HepG2 (cell line): ENCODE results near the gene CLPTM1. TPM values are rescaled to one million over a fixed set of nuclear protein-coding genes. Genes with fewer than 3 reads are reported as not detected.
A peak's percentile ranks its signal among the peaks of the same experiment; 100 is the strongest.

ENCODE experiments used
- CERS6 ChIP-seq: sonication (generic); formaldehyde crosslinking; IDR thresholded peaks from 2 replicates; pipeline ENCODE4 v1.5.0; 2020; ENCODE audit warnings: missing genetic modification reagents
- DBP ChIP-seq: sonication (generic); formaldehyde crosslinking; IDR thresholded peaks from 2 replicates; pipeline ENCODE4 v1.4.0; 2020; ENCODE audit warnings: missing genetic modification reagents; ENCODE audit errors: not compliant biosample characterization
- IRF2 ChIP-seq: IDR thresholded peaks from 2 replicates; pipeline ENCODE4 v1.6.1; 2018; ENCODE audit warnings: missing genetic modification reagents, missing compliant biosample characterization
- KLF12 ChIP-seq: sonication (generic); formaldehyde crosslinking; IDR thresholded peaks from 2 replicates; pipeline ENCODE4 v1.4.0; 2020; ENCODE audit warnings: missing genetic modification reagents, borderline replicate concordance
- MBD4 ChIP-seq: IDR thresholded peaks from 2 replicates; pipeline ENCODE4 v1.6.1; 2012; ENCODE audit warnings: low read length, inconsistent platforms, borderline replicate concordance
- NFE2L1 ChIP-seq: sonication (generic); formaldehyde crosslinking; IDR thresholded peaks from 2 replicates; pipeline ENCODE4 v1.4.0; 2020; ENCODE audit warnings: missing genetic modification reagents, mild to moderate bottlenecking, borderline replicate concordance
- PHF21A ChIP-seq: sonication (generic); formaldehyde crosslinking; IDR thresholded peaks from 2 replicates; pipeline ENCODE4 v1.5.0; 2020; ENCODE audit warnings: mild to moderate bottlenecking, missing genetic modification reagents
- TOPORS ChIP-seq: sonication (generic); formaldehyde crosslinking; IDR thresholded peaks from 2 replicates; pipeline ENCODE4 v1.8.0; 2023; ENCODE audit warnings: mild to moderate bottlenecking, missing genetic modification reagents
- ZBTB7B ChIP-seq: sonication (generic); formaldehyde crosslinking; IDR thresholded peaks from 2 replicates; pipeline ENCODE4 v1.4.0; 2020; ENCODE audit warnings: missing genetic modification reagents
- ZFP90 ChIP-seq: sonication (generic); formaldehyde crosslinking; IDR thresholded peaks from 2 replicates; pipeline ENCODE4 v1.8.0; 2022; ENCODE audit warnings: missing genetic modification reagents, mild to moderate bottlenecking, inconsistent platforms, borderline replicate concordance
- ZNF329 ChIP-seq: sonication (generic); formaldehyde crosslinking; IDR thresholded peaks from 2 replicates; pipeline ENCODE4 v1.9.0; 2021; ENCODE audit warnings: low read depth, mild to moderate bottlenecking, missing genetic modification reagents
- ZNF510 ChIP-seq: sonication (generic); formaldehyde crosslinking; IDR thresholded peaks from 2 replicates; pipeline ENCODE4 v1.4.0; 2020; ENCODE audit warnings: low read depth, mild to moderate bottlenecking, missing genetic modification reagents
- ZNF7 ChIP-seq: IDR thresholded peaks from 2 replicates; pipeline ENCODE4 v1.6.1; 2016; ENCODE audit warnings: missing biosample characterization, missing genetic modification reagents
- ZSCAN22 ChIP-seq: sonication (generic); formaldehyde crosslinking; IDR thresholded peaks from 2 replicates; pipeline ENCODE4 v1.4.0; 2020; ENCODE audit warnings: mild to moderate bottlenecking, missing genetic modification reagents
- ZSCAN25 ChIP-seq: sonication (generic); formaldehyde crosslinking; IDR thresholded peaks from 2 replicates; pipeline ENCODE4 v1.8.0; 2022; ENCODE audit warnings: mild to moderate bottlenecking, missing genetic modification reagents
- ZZZ3 ChIP-seq: sonication (generic); formaldehyde crosslinking; IDR thresholded peaks from 2 replicates; pipeline ENCODE4 v1.4.0; 2020; ENCODE audit warnings: missing genetic modification reagents, mild to moderate bottlenecking, borderline replicate concordance
- polyA plus RNA-seq, 8 experiments: library from polyadenylated mRNA; depleted of rRNA in 3 of 8; stranded (reverse) in 7 of 8; unstranded in 1 of 8; fragments of >200 nt; fragmentation: Illumina TruSeq in 4 of 8; extraction: Trizol in 4 of 8; gene quantifications; 2 replicates each; pipeline versions ENCODE4 v1.2.1 to v1.2.3, GENCODE V29; 2011 to 2016; ENCODE audit warnings: low read depth in 4 of 8, missing spikeins in 1 of 8, mixed read lengths in 1 of 8; ENCODE audit not compliant: insufficient read depth in 1 of 8
- total RNA-seq, 5 experiments: library from RNA; depleted of rRNA; stranded (reverse); fragments of >200 nt; fragmentation: Illumina TruSeq; extraction: Trizol; gene quantifications; 2 replicates each; pipeline ENCODE4 v1.2.3, GENCODE V29; 2016; ENCODE audit warnings: low read depth in 1 of 5
- TF ChIP-seq, protein P1 (sequence below): sonication (generic); formaldehyde crosslinking; IDR thresholded peaks from 2 replicates; pipeline ENCODE4 v1.4.0; 2020; ENCODE audit warnings: missing genetic modification reagents
- TF ChIP-seq, protein P2 (sequence below), 2 experiments: IDR thresholded peaks; 2 replicates each; pipeline ENCODE4 v1.6.1; 2011 to 2012; ENCODE audit warnings: low read length in 2 of 2, borderline replicate concordance in 1 of 2, low read depth in 1 of 2, mild to moderate bottlenecking in 1 of 2, moderate library complexity in 1 of 2

Gene CLPTM1
- total and polyA plus RNA-seq, 2 of the 13 experiments (the other 11 are each of a cell fraction or from before 2014, with no cell fraction given), result 34.9 to 42.8 TPM

DNA sequence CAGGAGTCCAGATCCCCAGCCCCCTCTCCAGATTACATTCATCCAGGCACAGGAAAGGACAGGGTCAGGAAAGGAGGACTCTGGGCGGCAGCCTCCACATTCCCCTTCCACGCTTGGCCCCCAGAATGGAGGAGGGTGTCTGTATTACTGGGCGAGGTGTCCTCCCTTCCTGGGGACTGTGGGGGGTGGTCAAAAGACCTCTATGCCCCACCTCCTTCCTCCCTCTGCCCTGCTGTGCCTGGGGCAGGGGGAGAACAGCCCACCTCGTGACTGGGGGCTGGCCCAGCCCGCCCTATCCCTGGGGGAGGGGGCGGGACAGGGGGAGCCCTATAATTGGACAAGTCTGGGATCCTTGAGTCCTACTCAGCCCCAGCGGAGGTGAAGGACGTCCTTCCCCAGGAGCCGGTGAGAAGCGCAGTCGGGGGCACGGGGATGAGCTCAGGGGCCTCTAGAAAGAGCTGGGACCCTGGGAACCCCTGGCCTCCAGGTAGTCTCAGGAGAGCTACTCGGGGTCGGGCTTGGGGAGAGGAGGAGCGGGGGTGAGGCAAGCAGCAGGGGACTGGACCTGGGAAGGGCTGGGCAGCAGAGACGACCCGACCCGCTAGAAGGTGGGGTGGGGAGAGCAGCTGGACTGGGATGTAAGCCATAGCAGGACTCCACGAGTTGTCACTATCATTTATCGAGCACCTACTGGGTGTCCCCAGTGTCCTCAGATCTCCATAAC is 49.6 kb upstream of the CLPTM1 start, which contains the start of gene APOE (continued):
- TF ChIP-seq, protein P1, sequence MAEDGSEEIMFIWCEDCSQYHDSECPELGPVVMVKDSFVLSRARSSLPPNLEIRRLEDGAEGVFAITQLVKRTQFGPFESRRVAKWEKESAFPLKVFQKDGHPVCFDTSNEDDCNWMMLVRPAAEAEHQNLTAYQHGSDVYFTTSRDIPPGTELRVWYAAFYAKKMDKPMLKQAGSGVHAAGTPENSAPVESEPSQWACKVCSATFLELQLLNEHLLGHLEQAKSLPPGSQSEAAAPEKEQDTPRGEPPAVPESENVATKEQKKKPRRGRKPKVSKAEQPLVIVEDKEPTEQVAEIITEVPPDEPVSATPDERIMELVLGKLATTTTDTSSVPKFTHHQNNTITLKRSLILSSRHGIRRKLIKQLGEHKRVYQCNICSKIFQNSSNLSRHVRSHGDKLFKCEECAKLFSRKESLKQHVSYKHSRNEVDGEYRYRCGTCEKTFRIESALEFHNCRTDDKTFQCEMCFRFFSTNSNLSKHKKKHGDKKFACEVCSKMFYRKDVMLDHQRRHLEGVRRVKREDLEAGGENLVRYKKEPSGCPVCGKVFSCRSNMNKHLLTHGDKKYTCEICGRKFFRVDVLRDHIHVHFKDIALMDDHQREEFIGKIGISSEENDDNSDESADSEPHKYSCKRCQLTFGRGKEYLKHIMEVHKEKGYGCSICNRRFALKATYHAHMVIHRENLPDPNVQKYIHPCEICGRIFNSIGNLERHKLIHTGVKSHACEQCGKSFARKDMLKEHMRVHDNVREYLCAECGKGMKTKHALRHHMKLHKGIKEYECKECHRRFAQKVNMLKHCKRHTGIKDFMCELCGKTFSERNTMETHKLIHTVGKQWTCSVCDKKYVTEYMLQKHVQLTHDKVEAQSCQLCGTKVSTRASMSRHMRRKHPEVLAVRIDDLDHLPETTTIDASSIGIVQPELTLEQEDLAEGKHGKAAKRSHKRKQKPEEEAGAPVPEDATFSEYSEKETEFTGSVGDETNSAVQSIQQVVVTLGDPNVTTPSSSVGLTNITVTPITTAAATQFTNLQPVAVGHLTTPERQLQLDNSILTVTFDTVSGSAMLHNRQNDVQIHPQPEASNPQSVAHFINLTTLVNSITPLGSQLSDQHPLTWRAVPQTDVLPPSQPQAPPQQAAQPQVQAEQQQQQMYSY (CRISPR knock-in tag), result 0 out of 2 replicates have a peak, but pooled peaks have one; percentile 31
- TF ChIP-seq, protein P2, sequence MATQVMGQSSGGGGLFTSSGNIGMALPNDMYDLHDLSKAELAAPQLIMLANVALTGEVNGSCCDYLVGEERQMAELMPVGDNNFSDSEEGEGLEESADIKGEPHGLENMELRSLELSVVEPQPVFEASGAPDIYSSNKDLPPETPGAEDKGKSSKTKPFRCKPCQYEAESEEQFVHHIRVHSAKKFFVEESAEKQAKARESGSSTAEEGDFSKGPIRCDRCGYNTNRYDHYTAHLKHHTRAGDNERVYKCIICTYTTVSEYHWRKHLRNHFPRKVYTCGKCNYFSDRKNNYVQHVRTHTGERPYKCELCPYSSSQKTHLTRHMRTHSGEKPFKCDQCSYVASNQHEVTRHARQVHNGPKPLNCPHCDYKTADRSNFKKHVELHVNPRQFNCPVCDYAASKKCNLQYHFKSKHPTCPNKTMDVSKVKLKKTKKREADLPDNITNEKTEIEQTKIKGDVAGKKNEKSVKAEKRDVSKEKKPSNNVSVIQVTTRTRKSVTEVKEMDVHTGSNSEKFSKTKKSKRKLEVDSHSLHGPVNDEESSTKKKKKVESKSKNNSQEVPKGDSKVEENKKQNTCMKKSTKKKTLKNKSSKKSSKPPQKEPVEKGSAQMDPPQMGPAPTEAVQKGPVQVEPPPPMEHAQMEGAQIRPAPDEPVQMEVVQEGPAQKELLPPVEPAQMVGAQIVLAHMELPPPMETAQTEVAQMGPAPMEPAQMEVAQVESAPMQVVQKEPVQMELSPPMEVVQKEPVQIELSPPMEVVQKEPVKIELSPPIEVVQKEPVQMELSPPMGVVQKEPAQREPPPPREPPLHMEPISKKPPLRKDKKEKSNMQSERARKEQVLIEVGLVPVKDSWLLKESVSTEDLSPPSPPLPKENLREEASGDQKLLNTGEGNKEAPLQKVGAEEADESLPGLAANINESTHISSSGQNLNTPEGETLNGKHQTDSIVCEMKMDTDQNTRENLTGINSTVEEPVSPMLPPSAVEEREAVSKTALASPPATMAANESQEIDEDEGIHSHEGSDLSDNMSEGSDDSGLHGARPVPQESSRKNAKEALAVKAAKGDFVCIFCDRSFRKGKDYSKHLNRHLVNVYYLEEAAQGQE (IDR thresholded peaks at IDR 0.05; ENCODE audit: borderline replicate concordance in 1 of 2, low read depth in 1 of 2, low read length in 2 of 2), result no peak
- no peak for TF ChIP-seq CERS6 (CRISPR knock-in tag)
- no peak; the same call in none of the 2 replicates for TF ChIP-seq ZSCAN25 (CRISPR knock-in tag)
- peak; percentile 68 for TF ChIP-seq ZBTB7B (CRISPR knock-in tag)
- TF ChIP-seq ZFP90 (CRISPR knock-in tag), result no peak
- TF ChIP-seq NFE2L1, result no peak
- no peak for TF ChIP-seq KLF12
- 0 out of 2 replicates have a peak, but pooled peaks have one; percentile 37 for TF ChIP-seq TOPORS (CRISPR knock-in tag)
- TF ChIP-seq ZNF329 (CRISPR knock-in tag), result peak; percentile 75; the same call in 1 of the 2 replicates
- no peak for TF ChIP-seq DBP
- 0 out of 2 replicates have a peak, but pooled peaks have one; percentile 74 for TF ChIP-seq ZNF510
- 0 out of 2 replicates have a peak, but pooled peaks have one; percentile 40 for TF ChIP-seq ZZZ3 (CRISPR knock-in tag)
- no peak for TF ChIP-seq MBD4
- no peak for TF ChIP-seq ZNF7 (CRISPR knock-in tag)
- peak; percentile 28; the same call in 1 of the 2 replicates for TF ChIP-seq PHF21A
- peak; percentile 36; the same call in 1 of the 2 replicates for TF ChIP-seq IRF2 (CRISPR knock-in tag)
- no peak for TF ChIP-seq ZSCAN22 (CRISPR knock-in tag)
